HepG2 (cell line): ENCODE data around the gene CTDNEP1. TPM values are rescaled to one million over a fixed set of nuclear protein-coding genes. Genes with fewer than 3 reads are reported as not detected.
A peak's percentile ranks its signal among the peaks of the same experiment; 100 is the strongest.

ENCODE experiments used
- BCL6 ChIP-seq: IDR thresholded peaks from 2 replicates; pipeline ENCODE4 v1.6.1; 2016; ENCODE audit warnings: missing genetic modification reagents, missing compliant biosample characterization
- CEBPB ChIP-seq: IDR thresholded peaks from 2 replicates; pipeline ENCODE4 v1.6.1; 2011; ENCODE audit warnings: low read depth, low read length, improper control_type of control experiment, borderline replicate concordance
- FOXK2 ChIP-seq: fragments of 450-650 bp; IDR thresholded peaks from 2 replicates; pipeline ENCODE4 v1.6.1; 2016
- MBNL3 ChIP-seq: fragments of 250-450 bp; sonication (Bioruptor Pico); conservative IDR thresholded peaks from 2 replicates; pipeline ENCODE4 v1.8.0; 2022; ENCODE audit warnings: mild to moderate bottlenecking, inconsistent platforms
- MTF2 ChIP-seq: sonication (generic); formaldehyde crosslinking; IDR thresholded peaks from 2 replicates; pipeline ENCODE4 v1.5.0; 2020; ENCODE audit warnings: missing genetic modification reagents, borderline replicate concordance
- PAWR ChIP-seq: sonication (generic); formaldehyde crosslinking; IDR thresholded peaks from 2 replicates; pipeline ENCODE4 v1.4.0; 2020; ENCODE audit warnings: missing genetic modification reagents, mild to moderate bottlenecking, borderline replicate concordance
- PBX3 ChIP-seq: sonication (generic); formaldehyde crosslinking; IDR thresholded peaks from 2 replicates; pipeline ENCODE4 v1.8.1; 2023; ENCODE audit warnings: missing genetic modification reagents, inconsistent platforms, borderline replicate concordance
- PCBP1 ChIP-seq: fragments of 200-400 bp; formaldehyde crosslinking; IDR thresholded peaks from 2 replicates; pipeline ENCODE4 v1.6.1; 2017; ENCODE audit warnings: mild to moderate bottlenecking, low read depth, low read length, borderline replicate concordance
- POLR2AphosphoS2 ChIP-seq: IDR thresholded peaks from 2 replicates; pipeline ENCODE4 v1.6.1; 2011; ENCODE audit warnings: low read depth, low read length, improper control_type of control experiment
- SCMH1 ChIP-seq: sonication (generic); formaldehyde crosslinking; IDR thresholded peaks from 2 replicates; pipeline ENCODE4 v1.9.0; 2021; ENCODE audit warnings: missing genetic modification reagents, mild to moderate bottlenecking, borderline replicate concordance
- SKIL ChIP-seq: sonication (generic); formaldehyde crosslinking; IDR thresholded peaks from 2 replicates; pipeline ENCODE4 v1.8.0; 2022; ENCODE audit warnings: missing genetic modification reagents, mild to moderate bottlenecking, moderate library complexity, borderline replicate concordance
- SRSF1 ChIP-seq: fragments of 200-400 bp; formaldehyde crosslinking; optimal IDR thresholded peaks from 2 replicates; pipeline ENCODE3; 2017; ENCODE audit warnings: mild to moderate bottlenecking, low read depth, low read length, moderate library complexity
- ZBTB26 ChIP-seq: IDR thresholded peaks from 2 replicates; pipeline ENCODE4 v1.6.1; 2016; ENCODE audit warnings: missing compliant biosample characterization, missing genetic modification reagents, borderline replicate concordance
- ZC3H13 ChIP-seq: sonication (generic); formaldehyde crosslinking; IDR thresholded peaks from 2 replicates; pipeline ENCODE4 v1.8.1; 2023; ENCODE audit warnings: mild to moderate bottlenecking, missing genetic modification reagents, moderate library complexity
- ZNF350 ChIP-seq: sonication (generic); formaldehyde crosslinking; IDR thresholded peaks from 2 replicates; pipeline ENCODE4 v1.4.0; 2020; ENCODE audit warnings: mild to moderate bottlenecking, low read depth, missing genetic modification reagents, borderline replicate concordance
- ZNF383 ChIP-seq: sonication (generic); formaldehyde crosslinking; IDR thresholded peaks from 2 replicates; pipeline ENCODE4 v1.4.0; 2020; ENCODE audit warnings: missing genetic modification reagents, mild to moderate bottlenecking, borderline replicate concordance
- ZNF432 ChIP-seq: sonication (generic); formaldehyde crosslinking; IDR thresholded peaks from 2 replicates; pipeline ENCODE4 v1.5.0; 2020; ENCODE audit warnings: missing genetic modification reagents, mild to moderate bottlenecking, borderline replicate concordance
- ZNF543 ChIP-seq: sonication (generic); formaldehyde crosslinking; IDR thresholded peaks from 2 replicates; pipeline ENCODE4 v1.4.0; 2020; ENCODE audit warnings: mild to moderate bottlenecking, missing genetic modification reagents
- ZNF552 ChIP-seq: sonication (generic); formaldehyde crosslinking; IDR thresholded peaks from 2 replicates; pipeline ENCODE4 v1.9.0; 2022; ENCODE audit warnings: missing genetic modification reagents, mild to moderate bottlenecking, borderline replicate concordance
- ZNF577 ChIP-seq: sonication (generic); formaldehyde crosslinking; IDR thresholded peaks from 2 replicates; pipeline ENCODE4 v1.4.0; 2020; ENCODE audit warnings: mild to moderate bottlenecking, low read depth, missing genetic modification reagents, borderline replicate concordance
- ZNF691 ChIP-seq: sonication (generic); formaldehyde crosslinking; IDR thresholded peaks from 2 replicates; pipeline ENCODE4 v1.4.0; 2020; ENCODE audit warnings: missing genetic modification reagents, low read depth, mild to moderate bottlenecking, borderline replicate concordance
- ZUFSP ChIP-seq: sonication (generic); formaldehyde crosslinking; IDR thresholded peaks from 2 replicates; pipeline ENCODE4 v1.9.0; 2021; ENCODE audit warnings: missing genetic modification reagents, mild to moderate bottlenecking, borderline replicate concordance
- polyA plus RNA-seq, 8 experiments: library from polyadenylated mRNA; depleted of rRNA in 3 of 8; stranded (reverse) in 7 of 8; unstranded in 1 of 8; fragments of >200 nt; fragmentation: Illumina TruSeq in 4 of 8; extraction: Trizol in 4 of 8; gene quantifications; 2 replicates each; pipeline versions ENCODE4 v1.2.1 to v1.2.3, GENCODE V29; 2011 to 2016; ENCODE audit warnings: low read depth in 4 of 8, missing spikeins in 1 of 8, mixed read lengths in 1 of 8; ENCODE audit not compliant: insufficient read depth in 1 of 8
- total RNA-seq, 5 experiments: library from RNA; depleted of rRNA; stranded (reverse); fragments of >200 nt; fragmentation: Illumina TruSeq; extraction: Trizol; gene quantifications; 2 replicates each; pipeline ENCODE4 v1.2.3, GENCODE V29; 2016; ENCODE audit warnings: low read depth in 1 of 5

CTDNEP1 gene
- total and polyA plus RNA-seq, 2 of the 13 experiments (the other 11 are each of a cell fraction or from before 2014, with no cell fraction given), result 19.8 to 118 TPM

GRCh38 chr17:7258731-7259554 lies 7.4 kb upstream of the CTDNEP1 start (continued):
- TF ChIP-seq BCL6 (CRISPR knock-in tag) (peak; percentile 46; the same call in 1 of the 2 replicates), POLR2AphosphoS2 (no peak), ZNF543 (no peak), ZC3H13 (CRISPR knock-in tag) (no peak), ZNF432 (CRISPR knock-in tag) (no peak), FOXK2 (no peak), MBNL3 (CRISPR knock-in tag) (no peak), PCBP1 (no peak), ZUFSP (CRISPR knock-in tag) (no peak), ZNF691 (no peak), PAWR (CRISPR knock-in tag) (no peak), CEBPB (peak; percentile 95), SCMH1 (no peak), ZNF383 (CRISPR knock-in tag) (no peak), ZNF577 (CRISPR knock-in tag) (no peak), MTF2 (CRISPR knock-in tag) (no peak), ZNF552 (CRISPR knock-in tag) (no peak), PBX3 (CRISPR knock-in tag) (no peak), SRSF1 (no peak), ZNF350 (CRISPR knock-in tag) (peak; percentile 17; the same call in 1 of the 2 replicates), ZBTB26 (CRISPR knock-in tag) (no peak; the same call in 1 of the 2 replicates), SKIL (CRISPR knock-in tag) (no peak)
